KOPT-K1 (cell line): Measurements from ENCODE around the gene RAD51B.
"Not testable (repeated sequence)": the region's sequence is repeated elsewhere in the genome, so short reads cannot be mapped to it uniquely, and the experiment has no call there.

Experiments used
- H3K27ac ChIP-seq: fragments of 200-600 bp; sonication (generic); 2 replicates; pipeline ENCODE4 v1.5.1; 2016; ENCODE audit warnings: antibody characterized with exemption, mild to moderate bottlenecking, low read depth, low read length; ENCODE audit not compliant: poor library complexity, severe bottlenecking
- H3K36me3 ChIP-seq: fragments of 200-600 bp; sonication (generic); 2 replicates; pipeline ENCODE4 v1.5.1; 2017; ENCODE audit warnings: antibody characterized with exemption, mild to moderate bottlenecking, low read length, moderate library complexity; ENCODE audit not compliant: insufficient read depth
- H3K9me3 ChIP-seq: fragments of 200-600 bp; sonication (generic); 2 replicates; pipeline ENCODE4 v1.5.1; 2017; ENCODE audit warnings: antibody characterized with exemption, low read length, mild to moderate bottlenecking; ENCODE audit not compliant: insufficient read depth, poor library complexity, severe bottlenecking

The RAD51B gene

GRCh38 chr14:68690089-68690958 lies 870.7 kb downstream of the RAD51B start:
- Histone ChIP-seq H3K27ac (no peak overlapping the region), H3K9me3 (no peaks in the 10 kb centered on the region), H3K36me3 (no peaks in the 10 kb centered on the region)

- Histone ChIP-seq H3K9me3 (no peaks in the 10 kb centered on the region), H3K36me3 (no peaks in the 10 kb centered on the region), H3K27ac (no peak overlapping the region)
Observed at GRCh38 chr14:68691031-68691791, 871.6 kb downstream of the RAD51B start.

GRCh38 chr14:68691792-68692118 lies 872.2 kb downstream of the RAD51B start:
- H3K27ac ChIP-seq = no peak overlapping the region
- H3K36me3 ChIP-seq = no peaks in the 10 kb centered on the region
- H3K9me3 ChIP-seq = no peaks in the 10 kb centered on the region

GRCh38 chr14:68692216-68692615 lies 872.6 kb downstream of the RAD51B start:
- Histone ChIP-seq H3K9me3 (no peaks in the 10 kb centered on the region), H3K36me3 (no peaks in the 10 kb centered on the region), H3K27ac (no peak overlapping the region)

GRCh38 chr14:68692916-68693771 lies 873.6 kb downstream of the RAD51B start:
- no peaks in the 10 kb centered on the region for H3K9me3 ChIP-seq
- no peaks in the 10 kb centered on the region for H3K36me3 ChIP-seq
- H3K27ac ChIP-seq = no peak overlapping the region

- H3K27ac ChIP-seq = no peak overlapping the region
Observed at GRCh38 chr14:68693926-68694325, 874.3 kb downstream of the RAD51B start.

GRCh38 chr14:68694516-68695235 lies 875.1 kb downstream of the RAD51B start:
- Histone ChIP-seq H3K27ac (no peak overlapping the region), H3K9me3 (no peaks in the 10 kb centered on the region), H3K36me3 (no peaks in the 10 kb centered on the region)

More at GRCh38 chr14:68693926-68694325, 874.3 kb downstream of the RAD51B start:
- Histone ChIP-seq H3K9me3 (no peaks in the 10 kb centered on the region), H3K36me3 (no peaks in the 10 kb centered on the region)

GRCh38 chr14:68695326-68695768 lies 875.8 kb downstream of the RAD51B start:
- Histone ChIP-seq H3K27ac (no peak overlapping the region), H3K36me3 (no peaks in the 10 kb centered on the region), H3K9me3 (no peaks in the 10 kb centered on the region)

GRCh38 chr14:68695856-68696255 lies 876.3 kb downstream of the RAD51B start:
- H3K27ac ChIP-seq = no peak overlapping the region
- no peaks in the 10 kb centered on the region for H3K36me3 ChIP-seq
- H3K9me3 ChIP-seq = no peaks in the 10 kb centered on the region

GRCh38 chr14:68696266-68696665 lies 876.7 kb downstream of the RAD51B start:
- H3K36me3 ChIP-seq = no peaks in the 10 kb centered on the region
- H3K27ac ChIP-seq = no peak overlapping the region
- no peaks in the 10 kb centered on the region for H3K9me3 ChIP-seq

- no peaks in the 10 kb centered on the region for H3K36me3 ChIP-seq
- H3K27ac ChIP-seq = no peak overlapping the region
- H3K9me3 ChIP-seq = no peaks in the 10 kb centered on the region
Observed at GRCh38 chr14:68696721-68697495, 877.3 kb downstream of the RAD51B start.

- not testable (repeated sequence) for H3K27ac ChIP-seq, H3K36me3 ChIP-seq, H3K9me3 ChIP-seq
Observed at GRCh38 chr14:68698773-68699172, 879.2 kb downstream of the RAD51B start.

GRCh38 chr14:68701001-68701741 lies 881.6 kb downstream of the RAD51B start:
- Histone ChIP-seq H3K9me3 (no peaks in the 10 kb centered on the region), H3K27ac (no peak overlapping the region), H3K36me3 (no peaks in the 10 kb centered on the region)
